Brain microvascular endothelial cell (primary cell): ENCODE results near the gene NR2F1.

ENCODE experiments used
- DNase-seq: peaks from one replicate; pipeline ENCODE4 v3.0.0-alpha.2; 2020
- H3K27ac ChIP-seq: fragments of 250-450 bp; sonication (Bioruptor Pico); 2 replicates; pipeline ENCODE4 v1.5.1; 2020; ENCODE audit warnings: mild to moderate bottlenecking, moderate library complexity
- H3K27me3 ChIP-seq: fragments of 250-450 bp; sonication (Bioruptor Pico); replicated peaks from 2 replicates; pipeline ENCODE4 v1.5.1; 2020; ENCODE audit warnings: mild to moderate bottlenecking
- H3K36me3 ChIP-seq: fragments of 250-450 bp; sonication (Bioruptor Pico); replicated peaks from 2 replicates; pipeline ENCODE4 v1.5.1; 2020; ENCODE audit warnings: mild to moderate bottlenecking
- H3K4me3 ChIP-seq: 2 replicates; pipeline ENCODE4 v1.5.1; 2011; ENCODE audit warnings: low read depth, mild to moderate bottlenecking, control low read depth, low read length, moderate library complexity
- in situ Hi-C: cut with HindIII; loops from 2 replicates; pipeline ENCODE4 v1.10.0; 2017; ENCODE audit warnings: low sequenced_read_pairs, low pct_ligation_motif_present
- TF ChIP-seq, protein P1 (sequence below): IDR thresholded peaks from 2 replicates; pipeline ENCODE4 v1.5.1; 2011; ENCODE audit warnings: low read depth, mild to moderate bottlenecking, moderate library complexity, low read length, control low read depth, inconsistent platforms; ENCODE audit errors: missing control alignments

Gene NR2F1

GRCh38 chr5:93580063-93580926 lies 2.7 kb upstream of the NR2F1 start:
- Histone ChIP-seq H3K27me3 (no peaks in the 10 kb centered on the region), H3K36me3 (peaks cover 3% of the 10 kb centered on the region), H3K27ac (peak overlapping the region; percentile 94), H3K4me3 (peak overlapping the region; percentile 68)
- in situ Hi-C loops = no loop called here
- TF ChIP-seq, protein P1, sequence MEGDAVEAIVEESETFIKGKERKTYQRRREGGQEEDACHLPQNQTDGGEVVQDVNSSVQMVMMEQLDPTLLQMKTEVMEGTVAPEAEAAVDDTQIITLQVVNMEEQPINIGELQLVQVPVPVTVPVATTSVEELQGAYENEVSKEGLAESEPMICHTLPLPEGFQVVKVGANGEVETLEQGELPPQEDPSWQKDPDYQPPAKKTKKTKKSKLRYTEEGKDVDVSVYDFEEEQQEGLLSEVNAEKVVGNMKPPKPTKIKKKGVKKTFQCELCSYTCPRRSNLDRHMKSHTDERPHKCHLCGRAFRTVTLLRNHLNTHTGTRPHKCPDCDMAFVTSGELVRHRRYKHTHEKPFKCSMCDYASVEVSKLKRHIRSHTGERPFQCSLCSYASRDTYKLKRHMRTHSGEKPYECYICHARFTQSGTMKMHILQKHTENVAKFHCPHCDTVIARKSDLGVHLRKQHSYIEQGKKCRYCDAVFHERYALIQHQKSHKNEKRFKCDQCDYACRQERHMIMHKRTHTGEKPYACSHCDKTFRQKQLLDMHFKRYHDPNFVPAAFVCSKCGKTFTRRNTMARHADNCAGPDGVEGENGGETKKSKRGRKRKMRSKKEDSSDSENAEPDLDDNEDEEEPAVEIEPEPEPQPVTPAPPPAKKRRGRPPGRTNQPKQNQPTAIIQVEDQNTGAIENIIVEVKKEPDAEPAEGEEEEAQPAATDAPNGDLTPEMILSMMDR = no peak
- no peak for DNase-seq

DNA sequence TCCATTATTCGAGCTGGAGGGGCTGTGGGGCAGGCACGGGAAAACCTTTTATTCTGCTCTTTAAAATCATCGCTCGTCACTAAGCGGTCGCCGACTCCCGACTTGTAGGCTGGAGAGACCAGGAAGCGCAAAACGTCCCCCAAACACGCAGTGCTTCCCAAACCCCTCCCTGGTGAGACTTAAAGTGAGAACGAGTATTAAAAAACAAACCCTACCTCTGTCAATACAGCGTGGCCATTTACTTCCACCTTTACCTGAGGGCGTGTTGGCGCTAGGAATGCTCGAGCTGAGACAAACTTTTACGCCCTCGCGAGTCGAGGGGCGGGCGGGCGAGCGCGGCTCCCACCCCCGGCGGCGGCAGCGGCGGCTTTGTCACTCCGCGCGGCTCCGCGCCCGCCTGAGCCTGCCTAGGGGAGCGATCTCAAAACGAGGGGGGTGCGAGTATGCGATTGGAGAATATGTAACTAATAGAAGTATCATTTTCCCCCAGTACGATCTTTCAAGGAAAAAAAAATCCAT lies 2.0 kb upstream of the NR2F1 start, which contains the start of gene NR2F1-AS1:
NR2F1-AS1 (minus strand) TSS at position 293 of the 519 bp plus-strand sequence.
- TF ChIP-seq, protein P1 = no peak
- in situ Hi-C loops = no loop called here
- Histone ChIP-seq H3K4me3 (peak within 1 kb of the TSS; percentile 68), H3K27me3 (no peaks in the 10 kb centered on the region), H3K27ac (peak within 1 kb of the TSS; percentile 94), H3K36me3 (peaks cover 8% of the 10 kb centered on the region)
- DNase-seq = no peak

- Histone ChIP-seq H3K4me3 (peak overlapping the region; percentile 68), H3K27me3 (no peaks in the 10 kb centered on the region), H3K27ac (peak overlapping the region; percentile 87), H3K36me3 (peaks cover 10% of the 10 kb centered on the region)
- no peak for DNase-seq
- in situ Hi-C loops = no loop called here
- TF ChIP-seq, protein P1 = no peak
Measured at GRCh38 chr5:93582167-93582462, 907 bp upstream of the NR2F1 start.

GRCh38 chr5:93583439-93583767 lies 381 bp downstream of the NR2F1 start:
- Histone ChIP-seq H3K36me3 (peaks cover 21% of the 10 kb centered on the region), H3K4me3 (peak overlapping the region; percentile 68), H3K27ac (peak overlapping the region; percentile 87), H3K27me3 (no peaks in the 10 kb centered on the region)
- TF ChIP-seq, protein P1 = no peak
- in situ Hi-C loops = no loop called here
- DNase-seq = no peak

- Histone ChIP-seq H3K27me3 (no peaks in the 10 kb centered on the region), H3K4me3 (peak overlapping the region; percentile 68), H3K36me3 (peaks cover 27% of the 10 kb centered on the region), H3K27ac (peak overlapping the region; percentile 87)
- in situ Hi-C loops = no loop called here
- TF ChIP-seq, protein P1 = no peak
- no peak for DNase-seq
Measured at GRCh38 chr5:93583768-93584595, 960 bp downstream of the NR2F1 start.
